Nephron (organoid): ENCODE measurements around the gene SNED1.

ENCODE experiments used
- H3K27ac Mint-ChIP-seq, 3 experiments: 2 replicates each; pipeline ENCODE4 v1.8.0; 2020; ENCODE audit warnings: mixed read lengths in 3 of 3, mild to moderate bottlenecking in 2 of 3, moderate library complexity in 1 of 3
- H3K27me3 Mint-ChIP-seq: 2 replicates; pipeline ENCODE4 v1.8.0; 2021; ENCODE audit warnings: low read depth, mild to moderate bottlenecking, moderate library complexity, mixed read lengths
- H3K36me3 Mint-ChIP-seq: 2 replicates; pipeline ENCODE4 v1.8.0; 2020; ENCODE audit warnings: low read depth, mixed read lengths
- H3K4me1 Mint-ChIP-seq: 2 replicates; pipeline ENCODE4 v1.8.0; 2020; ENCODE audit warnings: mixed read lengths
- H3K4me3 Mint-ChIP-seq, 3 experiments: 2 replicates each; pipeline ENCODE4 v1.8.0; 2020; ENCODE audit warnings: mild to moderate bottlenecking in 3 of 3, mixed read lengths in 3 of 3, moderate library complexity in 2 of 3
- H3K9me3 Mint-ChIP-seq: 2 replicates; pipeline ENCODE4 v1.8.0; 2020; ENCODE audit warnings: mixed read lengths
- TF ChIP-seq, protein P1 (sequence below), 3 experiments: fragments of 200-600 bp; sonication (generic); IDR thresholded peaks; one replicate each; pipeline ENCODE4 v1.5.0; 2021; ENCODE audit warnings: antibody characterized with exemption in 3 of 3; ENCODE audit not compliant: unreplicated experiment in 3 of 3

SNED1 gene

DNA sequence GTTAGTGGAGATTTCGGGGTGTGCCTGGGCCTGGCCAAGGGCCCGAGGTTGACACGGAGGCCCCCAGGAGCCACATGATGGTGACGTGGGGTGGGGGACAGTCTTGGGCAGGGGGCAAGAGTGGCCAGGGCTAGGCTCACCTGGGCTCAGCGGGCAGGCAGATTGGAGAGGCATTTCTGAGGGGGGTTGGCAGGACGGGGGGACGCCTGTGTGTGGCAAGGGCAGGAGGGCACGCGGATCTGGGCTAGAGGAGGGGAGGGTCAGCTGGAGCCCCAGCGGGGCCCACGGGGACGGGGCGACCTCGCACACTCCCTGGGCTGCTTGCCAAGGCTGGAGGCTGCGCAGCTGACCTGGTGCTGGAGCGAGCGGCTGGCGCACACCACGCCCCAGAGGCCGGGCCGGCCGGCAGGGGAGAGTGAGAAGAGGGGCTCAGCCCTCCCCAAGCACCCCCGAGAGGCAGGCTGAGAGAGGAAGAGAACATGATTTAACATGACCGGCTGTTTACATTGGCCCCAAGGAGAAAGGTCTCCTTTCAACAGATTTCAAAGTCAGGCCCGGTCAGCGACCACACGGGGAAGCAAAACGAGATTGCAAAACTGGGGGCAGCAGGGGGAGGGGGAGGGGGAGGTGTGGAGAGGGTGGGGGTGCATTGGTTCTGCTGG, 38.0 kb upstream of the SNED1 start:
- Mint-ChIP-seq H3K4me3 (peak overlapping the region; percentile 31 to 56 (median 55)), H3K4me1 (peaks cover 16% of the 10 kb centered on the region), H3K27ac (no peak overlapping the region), H3K27me3 (peaks cover 5% of the 10 kb centered on the region), H3K36me3 (no peaks in the 10 kb centered on the region), H3K9me3 (no peaks in the 10 kb centered on the region)
- TF ChIP-seq, protein P1, sequence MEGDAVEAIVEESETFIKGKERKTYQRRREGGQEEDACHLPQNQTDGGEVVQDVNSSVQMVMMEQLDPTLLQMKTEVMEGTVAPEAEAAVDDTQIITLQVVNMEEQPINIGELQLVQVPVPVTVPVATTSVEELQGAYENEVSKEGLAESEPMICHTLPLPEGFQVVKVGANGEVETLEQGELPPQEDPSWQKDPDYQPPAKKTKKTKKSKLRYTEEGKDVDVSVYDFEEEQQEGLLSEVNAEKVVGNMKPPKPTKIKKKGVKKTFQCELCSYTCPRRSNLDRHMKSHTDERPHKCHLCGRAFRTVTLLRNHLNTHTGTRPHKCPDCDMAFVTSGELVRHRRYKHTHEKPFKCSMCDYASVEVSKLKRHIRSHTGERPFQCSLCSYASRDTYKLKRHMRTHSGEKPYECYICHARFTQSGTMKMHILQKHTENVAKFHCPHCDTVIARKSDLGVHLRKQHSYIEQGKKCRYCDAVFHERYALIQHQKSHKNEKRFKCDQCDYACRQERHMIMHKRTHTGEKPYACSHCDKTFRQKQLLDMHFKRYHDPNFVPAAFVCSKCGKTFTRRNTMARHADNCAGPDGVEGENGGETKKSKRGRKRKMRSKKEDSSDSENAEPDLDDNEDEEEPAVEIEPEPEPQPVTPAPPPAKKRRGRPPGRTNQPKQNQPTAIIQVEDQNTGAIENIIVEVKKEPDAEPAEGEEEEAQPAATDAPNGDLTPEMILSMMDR (IDR thresholded peaks at IDR 0.05; ENCODE audit: unreplicated experiment in 3 of 3), result no peak

DNA sequence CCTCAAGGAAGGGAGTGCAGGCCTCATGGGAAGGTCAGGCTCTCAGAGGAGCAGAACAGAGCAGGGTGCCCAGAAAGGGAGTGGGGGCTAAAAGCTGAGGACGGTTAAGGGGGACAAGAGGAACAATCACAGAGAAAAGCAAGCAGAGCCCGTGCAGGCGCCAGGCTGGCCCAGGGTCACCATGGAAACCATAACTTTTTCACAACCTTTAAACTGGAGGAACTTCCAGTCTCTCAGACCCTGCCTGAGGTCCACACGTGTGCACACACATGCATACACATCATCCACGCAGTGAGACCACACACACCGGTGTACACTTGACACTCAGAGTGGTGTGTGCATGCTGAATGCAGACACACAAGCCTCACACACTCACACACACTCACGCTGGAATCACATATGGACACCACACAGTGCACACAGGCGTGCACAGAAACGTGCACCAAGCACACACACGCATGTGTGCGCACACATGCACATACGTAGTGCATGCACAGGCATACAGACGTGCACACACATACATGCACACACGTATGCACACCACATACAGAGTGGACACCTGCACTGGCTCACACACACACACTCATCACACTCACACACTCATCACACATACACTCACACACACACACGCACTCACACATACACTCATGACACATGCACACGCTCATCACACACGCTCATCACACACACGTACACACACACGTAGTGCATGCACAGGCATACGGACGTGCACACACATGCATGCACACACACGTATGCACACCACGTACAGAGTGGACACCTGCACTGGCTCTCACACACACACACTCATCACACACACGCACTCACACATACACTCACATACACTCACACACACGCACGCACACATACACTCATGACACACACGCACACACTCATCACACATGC, 37.2 kb upstream of the SNED1 start:
- H3K36me3 Mint-ChIP-seq, result no peaks in the 10 kb centered on the region

DNA sequence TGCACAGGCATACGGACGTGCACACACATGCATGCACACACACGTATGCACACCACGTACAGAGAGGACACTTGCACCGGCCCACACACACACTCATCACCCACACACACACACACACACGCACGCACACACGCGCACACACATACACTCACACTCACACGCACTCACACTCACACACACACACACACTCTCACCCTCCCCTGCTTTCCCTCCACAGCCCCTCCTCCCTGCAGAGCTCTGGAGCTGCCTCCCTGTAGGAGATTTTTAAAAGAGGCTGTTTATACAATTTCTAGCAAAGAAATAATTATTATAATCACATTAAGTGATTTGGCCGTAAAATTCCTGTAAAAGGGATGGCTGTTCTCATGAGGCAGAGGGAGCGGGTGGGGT, 36.5 kb upstream of the SNED1 start:
- H3K4me1 Mint-ChIP-seq, result peaks cover 5% of the 10 kb centered on the region
- H3K9me3 Mint-ChIP-seq, result no peaks in the 10 kb centered on the region
- H3K4me3 Mint-ChIP-seq, result no peak overlapping the region
- TF ChIP-seq, protein P1 (IDR thresholded peaks at IDR 0.05; ENCODE audit: unreplicated experiment in 3 of 3), result no peak
- no peaks in the 10 kb centered on the region for H3K36me3 Mint-ChIP-seq
- no peak overlapping the region for H3K27ac Mint-ChIP-seq
- H3K27me3 Mint-ChIP-seq, result peaks cover 4% of the 10 kb centered on the region

More for the DNA sequence above, 37.2 kb upstream of the SNED1 start:
- TF ChIP-seq, protein P1 (IDR thresholded peaks at IDR 0.05; ENCODE audit: unreplicated experiment in 3 of 3), result no peak
- Mint-ChIP-seq H3K9me3 (no peaks in the 10 kb centered on the region), H3K27ac (no peak overlapping the region), H3K4me1 (peaks cover 12% of the 10 kb centered on the region), H3K27me3 (peaks cover 4% of the 10 kb centered on the region), H3K4me3 (peak overlapping the region; percentile 31 to 56 (median 55))

DNA sequence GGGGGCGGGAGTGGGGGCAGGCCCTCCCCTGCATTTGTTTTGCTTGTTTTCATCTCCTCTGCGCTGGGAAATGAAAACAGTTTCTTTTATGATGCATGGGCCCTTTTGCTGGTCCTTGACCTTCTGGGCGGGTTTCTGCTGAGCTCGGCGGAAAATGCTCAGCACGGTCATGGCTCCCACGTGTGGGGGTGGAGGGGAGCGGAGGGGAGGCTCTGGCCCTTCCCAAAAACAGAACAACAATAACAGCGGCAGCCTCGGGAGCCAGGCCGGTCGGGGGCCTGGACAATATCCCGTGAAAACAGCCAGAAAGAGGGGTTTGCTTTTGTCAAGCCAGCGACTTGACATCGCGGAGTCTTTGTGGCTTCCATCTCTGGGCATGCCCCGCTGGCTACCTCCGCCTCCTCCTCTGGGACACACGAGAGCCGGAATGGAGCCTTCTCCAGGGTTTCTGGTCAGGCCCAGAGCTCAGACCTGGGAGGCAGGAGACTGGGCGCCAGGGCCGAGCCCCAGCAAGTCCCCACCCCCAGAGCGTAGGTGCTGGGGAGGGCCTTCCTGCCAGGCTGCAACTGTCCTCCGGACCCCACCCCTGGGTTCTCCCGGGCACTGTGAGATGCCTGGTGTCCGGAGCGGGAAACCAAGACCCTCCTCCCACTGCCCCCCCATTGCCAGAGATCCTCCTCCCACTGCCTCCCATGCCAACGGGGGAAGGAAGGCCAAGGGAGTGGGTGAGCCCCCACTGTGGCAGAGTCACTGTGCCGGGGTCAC, 35.9 kb upstream of the SNED1 start:
- Mint-ChIP-seq H3K4me3 (peak overlapping the region; percentile 13 to 43 (median 41)), H3K27ac (no peak overlapping the region), H3K36me3 (no peaks in the 10 kb centered on the region), H3K4me1 (peaks cover 5% of the 10 kb centered on the region), H3K27me3 (peaks cover 4% of the 10 kb centered on the region), H3K9me3 (no peaks in the 10 kb centered on the region)
- TF ChIP-seq, protein P1 (IDR thresholded peaks at IDR 0.05; ENCODE audit: unreplicated experiment in 3 of 3), result no peak

DNA sequence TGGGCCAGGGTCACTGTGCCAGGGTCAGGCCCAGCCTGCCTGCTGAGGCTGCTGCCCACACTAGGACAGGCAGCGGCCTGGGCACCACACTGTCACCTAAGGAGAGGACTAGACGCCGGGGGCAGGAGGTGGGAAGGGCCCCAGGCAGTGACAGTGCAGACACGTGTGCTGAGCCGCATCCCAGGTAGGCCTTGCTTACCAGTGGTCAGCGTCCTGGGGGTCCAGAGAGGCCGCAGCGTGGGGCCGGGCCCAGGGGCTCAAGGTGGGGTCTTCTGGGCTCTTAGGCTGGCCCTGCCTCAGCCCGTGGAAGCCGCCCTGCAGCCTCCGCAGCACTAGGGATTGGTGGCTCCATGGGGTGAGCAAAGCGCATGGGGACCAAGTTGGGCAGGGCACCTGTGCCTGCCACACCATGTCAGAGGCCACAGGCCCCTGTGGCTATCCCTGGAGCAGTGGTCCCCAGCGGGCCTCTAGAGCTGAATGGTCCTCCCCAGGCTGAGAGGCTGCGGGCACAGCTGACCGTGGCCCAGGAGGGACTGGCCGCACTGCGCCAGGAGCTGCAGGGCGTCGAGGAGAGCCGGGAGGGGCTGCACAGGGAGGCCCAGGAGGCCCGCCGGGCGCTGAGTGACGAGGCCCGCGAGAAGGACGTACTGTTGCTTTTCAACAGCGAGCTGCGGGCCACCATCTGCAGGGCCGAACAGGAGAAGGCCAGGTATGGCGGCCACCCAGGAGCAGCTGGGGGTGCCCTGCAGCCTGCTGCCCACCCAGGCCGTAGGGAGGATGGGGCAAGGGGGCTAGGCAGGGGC, 35.2 kb upstream of the SNED1 start:
- TF ChIP-seq, protein P1 (IDR thresholded peaks at IDR 0.05; ENCODE audit: unreplicated experiment in 3 of 3), result no peak
- H3K9me3 Mint-ChIP-seq, result no peaks in the 10 kb centered on the region
- peak overlapping the region in 1 of 3 experiments; percentile 51 for H3K27ac Mint-ChIP-seq
- peaks cover 5% of the 10 kb centered on the region for H3K4me1 Mint-ChIP-seq
- H3K27me3 Mint-ChIP-seq, result peaks cover 4% of the 10 kb centered on the region
- H3K4me3 Mint-ChIP-seq, result no peak overlapping the region
- H3K36me3 Mint-ChIP-seq, result no peaks in the 10 kb centered on the region
